RWPE2 (cell line): Measurements from ENCODE around the gene PLXNA4.

Experiments
- ATAC-seq: fragments of 200-7000 bp; cut with Tn5 transposase; 3 replicates; pipeline ENCODE4 v1.9.1; 2021; ENCODE audit warnings: low read depth
- DNase-seq: peaks from one replicate; pipeline ENCODE4 v3.0.0-alpha.2; 2020; ENCODE audit warnings: low spot score
- H3K27ac ChIP-seq: fragments of 450-650 bp; 2 replicates; pipeline ENCODE4 v1.5.1; 2017; ENCODE audit warnings: mild to moderate bottlenecking; ENCODE audit not compliant: poor library complexity, severe bottlenecking
- H3K27me3 ChIP-seq: fragments of 250-450 bp; sonication (Bioruptor Pico); 2 replicates; pipeline ENCODE4 v1.5.1; 2021; ENCODE audit warnings: mild to moderate bottlenecking, moderate library complexity; ENCODE audit not compliant: insufficient read depth, poor library complexity, severe bottlenecking
- H3K36me3 ChIP-seq: fragments of 250-450 bp; sonication (Bioruptor Pico); 2 replicates; pipeline ENCODE4 v1.5.1; 2020; ENCODE audit warnings: low read depth, mild to moderate bottlenecking, moderate library complexity
- H3K4me1 ChIP-seq: fragments of 250-450 bp; sonication (Bioruptor Pico); 2 replicates; pipeline ENCODE4 v1.5.1; 2021; ENCODE audit warnings: mild to moderate bottlenecking, moderate library complexity; ENCODE audit not compliant: insufficient read depth, poor library complexity, severe bottlenecking
- H3K4me3 ChIP-seq: fragments of 250-450 bp; sonication (Bioruptor Pico); 2 replicates; pipeline ENCODE4 v1.5.1; 2021; ENCODE audit warnings: mild to moderate bottlenecking, moderate library complexity; ENCODE audit not compliant: severe bottlenecking
- H3K9me3 ChIP-seq: fragments of 250-450 bp; sonication (Bioruptor Pico); 2 replicates; pipeline ENCODE4 v1.5.1; 2021; ENCODE audit warnings: mild to moderate bottlenecking, moderate library complexity; ENCODE audit not compliant: severe bottlenecking
- CTCF ChIP-seq: fragments of 450-650 bp; IDR thresholded peaks from one replicate; pipeline ENCODE4 v1.5.1; 2017; ENCODE audit warnings: mild to moderate bottlenecking, moderate library complexity; ENCODE audit not compliant: poor library complexity, severe bottlenecking

Gene PLXNA4

GRCh38 chr7:132345543-132346129, 230.6 kb downstream of the PLXNA4 start:
- Histone ChIP-seq H3K27ac (no peak overlapping the region), H3K4me3 (no peak overlapping the region), H3K36me3 (no peaks in the 10 kb centered on the region), H3K9me3 (no peaks in the 10 kb centered on the region), H3K27me3 (peaks cover 21% of the 10 kb centered on the region), H3K4me1 (no peaks in the 10 kb centered on the region)
- TF ChIP-seq CTCF = no peak
- ATAC-seq (no peak), DNase-seq (no peak)

GRCh38 chr7:132345030-132345429, 231.2 kb downstream of the PLXNA4 start:
- ATAC-seq = no peak
- TF ChIP-seq CTCF = no peak
- H3K27ac ChIP-seq = no peak overlapping the region

DNA sequence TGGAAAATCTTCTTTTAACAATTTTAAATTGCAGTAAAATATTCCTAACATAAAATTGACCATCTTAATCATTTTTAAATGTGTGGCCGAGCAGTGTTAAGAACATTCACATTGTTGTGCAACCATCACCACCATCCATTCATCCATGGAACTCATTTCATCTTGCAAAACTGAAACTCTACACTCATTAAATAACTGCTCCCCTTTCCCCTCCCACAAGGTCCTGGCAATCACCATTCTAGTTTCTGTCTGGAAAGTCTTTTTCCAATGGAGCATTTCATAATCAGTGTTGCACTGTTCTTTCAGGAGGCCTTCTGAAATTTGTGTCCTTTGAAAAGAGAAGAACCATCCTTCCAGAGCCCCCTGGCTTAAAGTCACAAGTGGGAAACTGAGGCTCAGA, 233.1 kb downstream of the PLXNA4 start:
- H3K9me3 ChIP-seq = no peaks in the 10 kb centered on the region
- TF ChIP-seq CTCF = no peak
- DNase-seq (no peak), ATAC-seq (no peak)
- H3K4me3 ChIP-seq = no peak overlapping the region
- H3K4me1 ChIP-seq = no peaks in the 10 kb centered on the region
- no peak overlapping the region for H3K27ac ChIP-seq
- no peaks in the 10 kb centered on the region for H3K36me3 ChIP-seq
- H3K27me3 ChIP-seq = peaks cover 19% of the 10 kb centered on the region

More at GRCh38 chr7:132345030-132345429, 231.2 kb downstream of the PLXNA4 start:
- Histone ChIP-seq H3K4me1 (no peaks in the 10 kb centered on the region), H3K27me3 (peaks cover 21% of the 10 kb centered on the region), H3K9me3 (no peaks in the 10 kb centered on the region), H3K36me3 (no peaks in the 10 kb centered on the region), H3K4me3 (no peak overlapping the region)
- DNase-seq = no peak

DNA sequence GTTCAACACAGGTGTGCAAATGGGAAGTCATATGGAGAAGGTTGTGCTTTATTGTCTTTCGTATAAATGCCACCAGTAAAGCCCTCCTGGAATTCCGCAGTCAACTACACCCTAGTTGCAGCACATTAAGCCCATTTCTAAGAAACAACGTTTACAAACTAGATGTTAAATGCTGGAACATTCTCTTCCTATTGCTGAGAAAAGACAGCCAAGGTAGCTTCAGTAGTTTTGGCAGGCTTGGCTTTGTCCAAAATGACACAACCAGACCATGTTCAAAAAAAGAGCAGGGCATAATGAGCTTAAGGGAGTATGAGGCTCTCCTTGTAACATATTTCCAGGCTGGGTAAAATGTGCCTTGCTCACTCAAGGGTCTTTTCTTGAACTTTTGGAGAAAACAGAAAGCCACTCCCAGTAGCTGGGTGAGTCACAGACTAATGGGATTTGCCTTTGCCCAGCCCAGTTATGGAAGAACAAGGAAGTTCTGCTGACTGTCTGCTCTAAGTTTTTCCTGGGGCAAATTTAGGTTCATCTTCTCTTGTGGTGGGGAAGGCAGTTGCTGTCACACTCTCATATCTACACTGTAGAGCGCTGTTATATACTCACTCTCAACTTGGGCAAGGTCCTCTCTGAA, 238.7 kb downstream of the PLXNA4 start:
- H3K27ac ChIP-seq = no peak overlapping the region
- TF ChIP-seq CTCF = no peak
- no peaks in the 10 kb centered on the region for H3K9me3 ChIP-seq
- DNase-seq = no peak
- no peaks in the 10 kb centered on the region for H3K36me3 ChIP-seq
- no peaks in the 10 kb centered on the region for H3K4me1 ChIP-seq
- no peak for ATAC-seq
- H3K27me3 ChIP-seq = no peaks in the 10 kb centered on the region
- H3K4me3 ChIP-seq = no peak overlapping the region

DNA sequence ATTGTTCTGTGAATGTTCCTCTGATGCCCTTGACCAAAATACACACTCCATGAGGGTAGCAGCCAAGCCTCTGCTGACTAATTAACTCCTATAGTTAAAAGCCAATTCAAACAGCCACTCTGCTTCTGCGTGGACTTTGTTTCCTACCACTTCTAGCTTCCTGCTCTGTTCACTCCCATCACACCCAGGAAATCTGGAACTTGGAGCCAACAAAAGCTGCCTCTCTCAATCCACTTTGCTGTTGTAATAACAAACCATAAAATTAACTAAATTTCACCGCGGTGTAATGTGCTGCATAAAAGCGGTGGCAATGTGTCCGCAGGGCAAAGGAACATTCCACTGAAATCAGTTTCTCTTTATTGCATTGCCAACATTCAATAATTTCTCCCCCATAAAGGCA, 239.5 kb downstream of the PLXNA4 start:
- no peaks in the 10 kb centered on the region for H3K9me3 ChIP-seq
- DNase-seq = no peak
- no peaks in the 10 kb centered on the region for H3K36me3 ChIP-seq
- ATAC-seq = no peak
- H3K4me3 ChIP-seq = no peak overlapping the region
- no peaks in the 10 kb centered on the region for H3K27me3 ChIP-seq
- no peak for TF ChIP-seq CTCF
- no peaks in the 10 kb centered on the region for H3K4me1 ChIP-seq
- H3K27ac ChIP-seq = no peak overlapping the region
